Activated B cell treated with CpG ODN at 0.5 μM for 24 hours (primary cell): Measurements from ENCODE around the gene MED27. TPM values are rescaled to one million over a fixed set of nuclear protein-coding genes. Genes with fewer than 3 reads are reported as not detected.

Experiments used
- ATAC-seq: fragments of 200-7000 bp; cut with Tn5 transposase; one replicate; pipeline ENCODE4 v1.10.0; 2021; ENCODE audit warnings: low read depth, mild to moderate bottlenecking, moderate library complexity
- CTCF ChIA-PET: fragments of 350-600 bp; sonication (Branson Sonifier 250); formaldehyde crosslinking; loops from one replicate; lab custom pipeline; 2021; ENCODE audit warnings: antibody characterized with exemption; lab: Charles Lee
- POLR2A ChIA-PET: fragments of 350-600 bp; sonication (Branson Sonifier 250); formaldehyde crosslinking; loops from one replicate; lab custom pipeline; 2021; ENCODE audit warnings: antibody characterized with exemption; lab: Charles Lee
- DNase-seq: peaks from one replicate; pipeline ENCODE4 v3.0.0; 2022
- H3K27ac Mint-ChIP-seq: one replicate; pipeline ENCODE4 v1.8.0; 2020; ENCODE audit warnings: mixed read lengths
- H3K27me3 Mint-ChIP-seq: one replicate; pipeline ENCODE4 v1.8.0; 2021; ENCODE audit warnings: mixed read lengths
- H3K36me3 Mint-ChIP-seq: one replicate; pipeline ENCODE4 v1.8.0; 2021; ENCODE audit warnings: low read depth, mixed read lengths
- H3K4me1 Mint-ChIP-seq: one replicate; pipeline ENCODE4 v1.8.0; 2021; ENCODE audit warnings: mixed read lengths
- H3K4me3 Mint-ChIP-seq: one replicate; pipeline ENCODE4 v1.8.0; 2020; ENCODE audit warnings: mild to moderate bottlenecking, mixed read lengths
- H3K9me3 Mint-ChIP-seq: one replicate; pipeline ENCODE4 v1.8.0; 2020; ENCODE audit warnings: mixed read lengths
- intact Hi-C: fragments of 100-400 bp; cut with micrococcal nuclease; formaldehyde crosslinking; loops from one replicate; pipeline ENCODE4 v1.15.1; 2024
- total RNA-seq: library from RNA; stranded (reverse); gene quantifications from 2 replicates; pipeline ENCODE4 v1.2.3, GENCODE V29; 2022
- TF ChIP-seq, protein P1 (sequence below): fragments of 200-600 bp; IDR thresholded peaks from one replicate; pipeline ENCODE4 v1.8.0; 2022; ENCODE audit warnings: antibody characterized with exemption, mild to moderate bottlenecking

The MED27 gene
- total RNA-seq, 1 donor from 2014 or later, result 24.5 TPM

DNA sequence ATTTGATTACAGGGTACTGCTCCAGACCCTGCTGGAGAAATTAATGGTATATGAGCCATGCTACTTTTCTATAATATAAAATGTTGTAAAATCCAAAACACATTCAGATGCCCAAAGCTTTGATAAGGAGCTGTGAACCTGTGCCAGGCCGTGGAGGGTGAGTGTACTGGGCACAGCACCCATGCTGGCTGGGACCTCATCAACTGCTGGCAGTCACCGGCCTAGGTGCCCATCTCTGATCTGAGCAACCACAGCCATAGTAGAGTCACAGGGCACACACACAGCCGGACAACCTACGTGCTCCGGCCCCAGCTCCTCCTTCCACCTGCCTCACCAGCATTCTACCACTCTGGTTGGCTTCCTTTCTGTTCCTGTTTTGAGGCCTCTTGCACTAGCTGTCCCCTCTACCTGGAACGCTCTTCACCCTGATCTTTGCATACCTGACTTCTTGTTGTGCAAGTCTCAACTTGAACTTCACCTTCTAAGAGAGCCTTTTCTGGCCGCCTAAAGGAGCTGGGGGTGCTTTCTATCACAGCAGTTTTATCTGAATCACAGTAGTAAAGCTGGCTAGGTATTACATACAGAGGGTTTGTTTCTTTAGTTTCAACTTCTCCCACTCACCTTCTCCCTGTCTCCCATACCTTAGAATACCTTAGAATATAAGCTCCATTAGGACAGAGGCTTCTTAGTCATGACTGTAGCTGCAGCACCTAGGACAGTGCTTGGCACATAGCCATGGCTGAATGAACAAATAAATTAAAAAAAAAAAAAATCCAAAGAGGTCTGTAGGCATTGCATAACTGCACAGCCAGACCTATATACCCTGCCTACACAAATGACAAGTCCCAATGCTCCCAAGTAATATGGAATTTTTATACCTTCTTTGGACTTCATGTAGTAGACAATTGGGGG is 51.7 kb downstream of the MED27 start:
- Mint-ChIP-seq H3K36me3 (peaks cover 7% of the 10 kb centered on the region), H3K4me1 (peaks cover 17% of the 10 kb centered on the region)
- intact Hi-C loops, result no loop called here

DNA sequence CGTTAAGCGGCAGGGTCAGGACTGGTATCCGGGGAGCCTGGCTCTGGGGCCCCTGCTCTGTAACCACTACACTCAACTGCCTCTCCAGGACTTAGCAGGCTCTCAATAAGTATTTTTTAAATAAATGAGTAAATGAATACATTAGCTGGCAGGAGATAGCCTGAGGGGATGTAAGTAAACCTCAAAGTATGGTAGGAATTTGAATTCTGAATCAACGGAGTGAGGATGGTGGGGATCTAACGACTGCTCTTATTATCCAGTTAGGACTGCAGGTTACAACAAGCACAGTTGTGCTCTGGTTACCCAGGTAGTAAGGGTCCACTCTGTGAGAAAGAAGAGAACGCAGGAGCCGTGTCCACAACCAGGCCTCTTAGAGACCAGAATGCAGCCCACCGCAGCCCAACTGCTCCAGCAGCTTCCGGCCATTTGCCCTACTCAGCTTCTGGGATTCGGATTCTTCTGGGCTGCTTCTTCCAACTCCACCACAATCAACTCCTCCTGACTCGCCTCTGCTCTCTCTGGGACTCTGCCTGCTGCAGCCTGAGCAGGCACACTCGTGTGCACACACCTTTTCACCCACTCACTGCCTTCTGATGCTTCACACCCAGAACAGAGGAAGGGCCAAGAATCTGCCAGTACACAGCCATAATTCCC is 52.6 kb downstream of the MED27 start:
- DNase-seq (no peak), ATAC-seq (no peak)
- ChIA-PET CTCF (no interaction called here), POLR2A (no interaction called here)
- Mint-ChIP-seq H3K9me3 (no peaks in the 10 kb centered on the region), H3K36me3 (peaks cover 7% of the 10 kb centered on the region), H3K4me1 (peaks cover 9% of the 10 kb centered on the region), H3K27me3 (no peaks in the 10 kb centered on the region), H3K27ac (no peak overlapping the region), H3K4me3 (no peak overlapping the region)
- intact Hi-C loops, result no loop called here
- TF ChIP-seq, protein P1, sequence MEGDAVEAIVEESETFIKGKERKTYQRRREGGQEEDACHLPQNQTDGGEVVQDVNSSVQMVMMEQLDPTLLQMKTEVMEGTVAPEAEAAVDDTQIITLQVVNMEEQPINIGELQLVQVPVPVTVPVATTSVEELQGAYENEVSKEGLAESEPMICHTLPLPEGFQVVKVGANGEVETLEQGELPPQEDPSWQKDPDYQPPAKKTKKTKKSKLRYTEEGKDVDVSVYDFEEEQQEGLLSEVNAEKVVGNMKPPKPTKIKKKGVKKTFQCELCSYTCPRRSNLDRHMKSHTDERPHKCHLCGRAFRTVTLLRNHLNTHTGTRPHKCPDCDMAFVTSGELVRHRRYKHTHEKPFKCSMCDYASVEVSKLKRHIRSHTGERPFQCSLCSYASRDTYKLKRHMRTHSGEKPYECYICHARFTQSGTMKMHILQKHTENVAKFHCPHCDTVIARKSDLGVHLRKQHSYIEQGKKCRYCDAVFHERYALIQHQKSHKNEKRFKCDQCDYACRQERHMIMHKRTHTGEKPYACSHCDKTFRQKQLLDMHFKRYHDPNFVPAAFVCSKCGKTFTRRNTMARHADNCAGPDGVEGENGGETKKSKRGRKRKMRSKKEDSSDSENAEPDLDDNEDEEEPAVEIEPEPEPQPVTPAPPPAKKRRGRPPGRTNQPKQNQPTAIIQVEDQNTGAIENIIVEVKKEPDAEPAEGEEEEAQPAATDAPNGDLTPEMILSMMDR, result no peak

More for the DNA sequence above, 51.7 kb downstream of the MED27 start:
- CTCF ChIA-PET, result no interaction called here
- TF ChIP-seq, protein P1, result no peak
- no peak overlapping the region for H3K27ac Mint-ChIP-seq
- H3K27me3 Mint-ChIP-seq, result no peaks in the 10 kb centered on the region
- POLR2A ChIA-PET, result no interaction called here
- DNase-seq, result no peak
- no peak overlapping the region for H3K4me3 Mint-ChIP-seq
- H3K9me3 Mint-ChIP-seq, result no peaks in the 10 kb centered on the region
- ATAC-seq, result no peak

GRCh38 chr9:132025766-132026165 is 53.9 kb downstream of the MED27 start:
- H3K4me1 Mint-ChIP-seq, result peaks cover 4% of the 10 kb centered on the region
- intact Hi-C loops, result no loop called here
- no peak for ATAC-seq
- TF ChIP-seq, protein P1, result no peak
- H3K36me3 Mint-ChIP-seq, result peaks cover 7% of the 10 kb centered on the region
- ChIA-PET POLR2A (no interaction called here), CTCF (no interaction called here)
- no peaks in the 10 kb centered on the region for H3K9me3 Mint-ChIP-seq
- no peak overlapping the region for H3K27ac Mint-ChIP-seq
- no peak overlapping the region for H3K4me3 Mint-ChIP-seq
- no peak for DNase-seq
- H3K27me3 Mint-ChIP-seq, result no peaks in the 10 kb centered on the region

DNA sequence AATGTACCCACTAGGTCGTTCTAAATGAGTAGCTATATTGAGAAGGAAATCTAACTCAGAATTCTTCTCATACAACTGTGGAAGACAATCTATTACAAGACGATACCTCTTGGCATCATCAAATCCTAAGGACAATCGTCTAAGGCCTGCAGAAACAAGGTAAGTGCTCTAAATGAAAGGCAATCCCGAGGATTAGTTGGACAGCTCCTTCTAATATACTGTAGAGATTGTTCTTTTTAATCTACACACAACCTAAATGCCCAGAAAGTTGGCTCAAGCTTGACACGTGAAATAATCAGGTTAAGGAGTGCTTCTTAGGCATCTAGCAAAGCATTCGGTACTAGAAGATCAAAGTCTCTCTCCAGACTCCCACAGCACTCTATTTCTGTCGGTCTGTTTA is 55.1 kb downstream of the MED27 start:
- CTCF ChIA-PET, result no interaction called here
- POLR2A ChIA-PET, result no interaction called here
- Mint-ChIP-seq H3K36me3 (peaks cover 7% of the 10 kb centered on the region), H3K9me3 (no peaks in the 10 kb centered on the region), H3K4me1 (peaks cover 4% of the 10 kb centered on the region), H3K27ac (no peak overlapping the region), H3K4me3 (no peak overlapping the region), H3K27me3 (no peaks in the 10 kb centered on the region)
- intact Hi-C loops, result no loop called here
- ATAC-seq (no peak), DNase-seq (no peak)
- TF ChIP-seq, protein P1, result no peak

GRCh38 chr9:132023419-132024180 is 56.1 kb downstream of the MED27 start:
- Mint-ChIP-seq H3K27me3 (no peaks in the 10 kb centered on the region), H3K4me3 (no peak overlapping the region), H3K4me1 (peaks cover 4% of the 10 kb centered on the region), H3K36me3 (peaks cover 7% of the 10 kb centered on the region), H3K9me3 (no peaks in the 10 kb centered on the region), H3K27ac (no peak overlapping the region)
- no peak for DNase-seq
- ChIA-PET CTCF (no interaction called here), POLR2A (interaction anchor here (0.6 kb wide), 1 partner anchor 56 kb away, joined by 4 read pairs; no protein-coding TSS in a partner anchor)
- TF ChIP-seq, protein P1, result no peak
- ATAC-seq, result no peak
- intact Hi-C loops, result no loop called here
